Gastroesophageal sphincter (tissue), 4 donors: ENCODE data around the gene MSTO1. TPM values are rescaled to one million over a fixed set of nuclear protein-coding genes. Genes with fewer than 3 reads are reported as not detected.
"Not testable (repeated sequence)": the region's sequence is repeated elsewhere in the genome, so short reads cannot be mapped to it uniquely, and the experiment has no call there.

Experiments
- ATAC-seq: fragments of 150-250 bp; one replicate; pipeline ENCODE4 v1.9.1; 2016; ENCODE audit warnings: mild to moderate bottlenecking, moderate library complexity
- H3K27ac ChIP-seq, 4 donors: fragments of 200-600 bp; sonication (generic) in 3 of 4; 1 replicate in 3 of 4; 2 replicates in 1 of 4; pipeline ENCODE4 v1.5.1; 2016 to 2019
- H3K27me3 ChIP-seq: fragments of 200-600 bp; sonication (generic); one replicate; pipeline ENCODE4 v1.5.1; 2019
- H3K36me3 ChIP-seq, 2 donors: fragments of 200-600 bp; sonication (generic); one replicate each; pipeline ENCODE4 v1.5.1; 2019; ENCODE audit warnings: control low read depth in 1 of 2
- H3K4me1 ChIP-seq, 3 donors: fragments of 200-600 bp; sonication (generic); 1 replicate in 2 of 3; 2 replicates in 1 of 3; pipeline ENCODE4 v1.5.1; 2016 to 2019; ENCODE audit warnings: control low read depth in 2 of 3
- H3K4me3 ChIP-seq, 2 donors: fragments of 200-600 bp; sonication (generic); one replicate each; pipeline ENCODE4 v1.5.1; 2019; ENCODE audit warnings: mild to moderate bottlenecking in 1 of 2, moderate library complexity in 1 of 2
- H3K9me3 ChIP-seq, 3 donors: fragments of 200-600 bp; sonication (generic); one replicate each; pipeline ENCODE4 v1.5.1; 2017 to 2019; ENCODE audit warnings: control low read depth in 2 of 3
- CTCF ChIP-seq, 4 experiments: fragments of 200-600 bp in 2 of 4; fragments of 450-650 bp in 2 of 4; sonication (generic) in 1 of 4; IDR thresholded peaks; one replicate each; pipeline ENCODE4 v1.5.1; 2017 to 2019; ENCODE audit warnings: antibody characterized with exemption in 4 of 4, mild to moderate bottlenecking in 2 of 4, moderate library complexity in 2 of 4
- EP300 ChIP-seq: sonication (generic); formaldehyde crosslinking; IDR thresholded peaks from one replicate; pipeline ENCODE4 v1.6.1; 2017; ENCODE audit warnings: antibody characterized with exemption, mild to moderate bottlenecking
- POLR2A ChIP-seq, 2 donors: fragments of 450-650 bp; IDR thresholded peaks; one replicate each; pipeline ENCODE4 v1.6.1; 2017; ENCODE audit warnings: antibody characterized with exemption in 2 of 2, mild to moderate bottlenecking in 2 of 2, moderate library complexity in 1 of 2
- POLR2AphosphoS5 ChIP-seq: sonication (generic); formaldehyde crosslinking; IDR thresholded peaks from one replicate; pipeline ENCODE4 v1.6.1; 2017; ENCODE audit warnings: antibody characterized with exemption
- WGBS, 2 donors: methylation state at CpG; one replicate each; pipeline ENCODE4 v1.1.5; 2018; ENCODE audit warnings: low coverage in 1 of 2; 5-methylcytosine and 5-hydroxymethylcytosine counted together
- total RNA-seq, 4 donors: library from RNA; depleted of rRNA; stranded (reverse); fragments of >200 nt; gene quantifications; one replicate each; pipeline ENCODE4 v1.1.0, GENCODE V29; 2016

The MSTO1 gene
- total RNA-seq, 4 donors from 2014 or later: 7.6 to 13.2 (median 8.4) TPM

GRCh38 chr1:155622191-155622590 is 12.2 kb downstream of the MSTO1 start:
- Histone ChIP-seq H3K9me3 (no peaks in the 10 kb centered on the region), H3K4me3 (no peak overlapping the region), H3K36me3 (no peaks in the 10 kb centered on the region), H3K4me1 (no peaks in the 10 kb centered on the region), H3K27me3 (no peaks in the 10 kb centered on the region), H3K27ac (no peak overlapping the region)
- TF ChIP-seq EP300 (no peak), POLR2A (IDR thresholded peaks at IDR 0.05) (no peak), CTCF (IDR thresholded peaks at IDR 0.05) (no peak)
- WGBS, 2 donors: 100% methylated on average over 1 of the region's 2 CpGs; no CpG with 5 or more reads in 1 of the 2 donors
- no peak for ATAC-seq

- no peaks in the 10 kb centered on the region for H3K9me3 ChIP-seq
- H3K4me1 ChIP-seq: no peaks in the 10 kb centered on the region
- no peak overlapping the region for H3K27ac ChIP-seq
- H3K4me3 ChIP-seq: no peak overlapping the region
- H3K27me3 ChIP-seq: no peaks in the 10 kb centered on the region
- TF ChIP-seq POLR2A (IDR thresholded peaks at IDR 0.05) (no peak), CTCF (IDR thresholded peaks at IDR 0.05) (no peak), EP300 (no peak), POLR2AphosphoS5 (no peak)
- WGBS, 2 donors: 100% methylated on average over 1 of the region's 1 CpG; no CpG with 5 or more reads in 1 of the 2 donors
- no peak for ATAC-seq
- no peaks in the 10 kb centered on the region for H3K36me3 ChIP-seq
Measured at GRCh38 chr1:155623357-155623756, 13.3 kb downstream of the MSTO1 start.

- not testable (repeated sequence) for H3K9me3 ChIP-seq, H3K36me3 ChIP-seq, H3K4me1 ChIP-seq, H3K27ac ChIP-seq, H3K27me3 ChIP-seq, H3K4me3 ChIP-seq, ATAC-seq
- 59 to 96% methylated on average over 4 of the region's 7 CpGs for WGBS, 2 donors
Measured at GRCh38 chr1:155626428-155626827, 16.4 kb downstream of the MSTO1 start.

GRCh38 chr1:155636397-155637153 is 26.6 kb downstream of the MSTO1 start:
- no peak for ATAC-seq
- no peak for TF ChIP-seq POLR2AphosphoS5
- TF ChIP-seq EP300: no peak
- TF ChIP-seq CTCF (IDR thresholded peaks at IDR 0.05): no peak
- TF ChIP-seq POLR2A (IDR thresholded peaks at IDR 0.05): no peak
- WGBS, 2 donors: 87 to 88% methylated on average over 8 to 10 of the region's 11 CpGs
- no peaks in the 10 kb centered on the region for H3K4me1 ChIP-seq
- no peak overlapping the region for H3K27ac ChIP-seq
- no peak overlapping the region for H3K4me3 ChIP-seq
- no peaks in the 10 kb centered on the region for H3K9me3 ChIP-seq
- no peaks in the 10 kb centered on the region for H3K27me3 ChIP-seq
- H3K36me3 ChIP-seq: no peaks in the 10 kb centered on the region

GRCh38 chr1:155640367-155640766 is 30.3 kb downstream of the MSTO1 start:
- no peaks in the 10 kb centered on the region for H3K27me3 ChIP-seq
- no peak for ATAC-seq
- no peaks in the 10 kb centered on the region for H3K36me3 ChIP-seq
- no peak overlapping the region for H3K27ac ChIP-seq
- no peak overlapping the region for H3K4me3 ChIP-seq
- no peak for TF ChIP-seq CTCF (IDR thresholded peaks at IDR 0.05)
- no peak for TF ChIP-seq POLR2A (IDR thresholded peaks at IDR 0.05)
- no peak for TF ChIP-seq POLR2AphosphoS5
- no peak for TF ChIP-seq EP300
- H3K4me1 ChIP-seq: peaks cover 0 to 7% (median 0%) of the 10 kb centered on the region in 3 donors
- H3K9me3 ChIP-seq: peaks cover 0 to 17% (median 0%) of the 10 kb centered on the region in 3 donors

GRCh38 chr1:155642559-155643180 is 32.7 kb downstream of the MSTO1 start:
- H3K36me3 ChIP-seq, H3K27me3 ChIP-seq, ATAC-seq, H3K4me3 ChIP-seq, H3K27ac ChIP-seq: not testable (repeated sequence)
- H3K9me3 ChIP-seq: peaks cover 0 to 17% (median 0%) of the 10 kb centered on the region in 3 donors
- H3K4me1 ChIP-seq: peaks cover 0 to 20% (median 3%) of the 10 kb centered on the region in 3 donors
- WGBS, 2 donors: 78 to 84% methylated on average over 9 to 10 of the region's 11 CpGs
